T-helper 1 cell (primary cell): Measurements from ENCODE around the gene CCDC124.
"Not testable (repeated sequence)": the region's sequence is repeated elsewhere in the genome, so short reads cannot be mapped to it uniquely, and the experiment has no call there.

Source experiments
- DNase-seq, 5 donors: peaks; one replicate each; pipeline ENCODE4 v3.0.0-alpha.2; 2012 to 2020

CCDC124 gene

DNA sequence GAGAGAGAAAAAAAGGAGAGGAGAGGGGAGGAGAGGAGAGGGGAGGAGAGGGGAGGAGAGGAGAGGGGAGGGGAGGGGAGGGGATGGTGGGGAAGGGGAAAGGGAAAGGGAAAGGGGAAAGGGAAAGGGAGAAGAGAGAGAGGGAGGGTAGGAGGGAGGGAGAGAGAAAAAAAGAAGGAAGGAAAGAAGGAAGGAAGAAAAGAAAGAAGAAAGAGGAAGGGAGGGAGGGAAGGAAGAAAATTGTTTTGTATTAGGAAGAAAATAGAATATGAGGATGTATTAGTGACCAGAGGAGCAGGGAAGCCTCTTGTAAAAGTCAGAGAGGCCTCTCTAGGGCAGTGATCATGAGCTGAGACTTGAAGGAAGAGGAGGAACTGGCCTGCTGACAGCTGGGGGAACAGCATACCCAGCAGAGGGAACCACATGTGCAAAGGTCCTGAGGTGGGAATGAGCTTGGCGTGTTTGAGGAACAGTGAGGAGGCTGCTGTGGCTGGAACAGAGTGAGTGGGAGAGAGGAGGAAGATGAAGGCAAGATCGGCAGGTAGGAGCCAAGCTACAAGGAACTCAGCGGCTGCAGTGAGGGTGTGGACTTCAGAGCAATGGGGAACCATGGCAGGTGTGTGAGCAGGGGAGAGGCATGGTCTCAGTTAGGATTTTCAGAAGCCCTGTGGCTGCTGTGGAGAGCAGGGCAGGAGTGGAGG, 24.5 kb downstream of the CCDC124 start:
- DNase-seq = no peak

DNA sequence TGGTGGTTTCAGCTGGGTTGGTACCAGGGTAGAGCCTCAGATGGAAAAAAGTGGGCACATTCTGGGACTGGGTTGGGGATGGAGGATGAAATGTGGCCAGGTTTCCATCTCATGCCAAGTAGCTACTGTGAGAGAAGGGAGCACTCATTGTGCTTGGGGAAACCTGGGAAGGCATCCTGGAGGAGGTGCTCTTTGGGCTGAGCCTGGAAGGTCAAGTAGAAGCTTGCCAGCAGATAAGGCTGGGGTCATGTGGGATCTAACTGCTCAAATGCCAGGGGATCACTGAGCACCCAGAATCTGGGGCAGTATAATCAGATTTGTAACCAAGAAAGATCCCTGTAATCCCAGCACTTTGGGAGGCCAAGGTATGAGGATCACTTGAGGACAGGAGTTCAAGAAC, 25.1 kb downstream of the CCDC124 start:
- DNase-seq = no peak

DNA sequence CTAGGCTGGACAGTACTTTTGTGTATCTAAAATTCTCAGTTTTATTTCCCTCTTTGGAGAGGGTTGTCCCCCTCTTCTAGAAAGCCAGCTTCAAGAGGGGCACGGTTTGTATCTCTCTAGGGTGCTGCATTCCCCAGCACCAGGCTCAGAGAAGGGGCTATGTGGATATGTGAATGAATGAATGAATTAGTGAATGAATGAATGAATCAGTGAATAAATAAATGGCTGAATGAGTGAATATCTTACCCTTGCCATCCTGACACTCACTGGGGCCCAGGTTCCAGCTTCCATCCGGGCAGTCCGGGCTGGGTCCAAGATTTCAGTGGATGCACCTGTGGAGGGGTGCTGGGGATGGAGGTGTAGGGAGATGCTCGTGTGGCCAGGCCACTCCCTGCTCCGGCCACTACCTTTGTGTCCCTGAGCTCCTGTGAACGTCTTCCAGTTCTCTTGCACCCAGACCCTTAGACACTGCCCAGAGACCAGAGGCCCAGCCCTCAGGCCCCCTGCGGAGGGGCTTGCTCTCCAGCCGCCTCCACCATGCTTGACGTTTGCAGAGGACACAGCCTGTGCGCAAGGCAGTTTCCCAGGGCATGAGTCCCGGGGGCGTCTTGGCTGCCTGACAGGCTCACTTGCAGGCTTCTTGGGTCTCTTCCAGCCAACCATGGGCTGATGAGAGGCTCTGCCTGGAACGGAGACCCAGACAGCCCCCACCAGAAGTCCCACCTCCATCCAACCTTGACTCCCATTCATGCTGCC, 31.3 kb downstream of the CCDC124 start:
- DNase-seq = no peak

DNA sequence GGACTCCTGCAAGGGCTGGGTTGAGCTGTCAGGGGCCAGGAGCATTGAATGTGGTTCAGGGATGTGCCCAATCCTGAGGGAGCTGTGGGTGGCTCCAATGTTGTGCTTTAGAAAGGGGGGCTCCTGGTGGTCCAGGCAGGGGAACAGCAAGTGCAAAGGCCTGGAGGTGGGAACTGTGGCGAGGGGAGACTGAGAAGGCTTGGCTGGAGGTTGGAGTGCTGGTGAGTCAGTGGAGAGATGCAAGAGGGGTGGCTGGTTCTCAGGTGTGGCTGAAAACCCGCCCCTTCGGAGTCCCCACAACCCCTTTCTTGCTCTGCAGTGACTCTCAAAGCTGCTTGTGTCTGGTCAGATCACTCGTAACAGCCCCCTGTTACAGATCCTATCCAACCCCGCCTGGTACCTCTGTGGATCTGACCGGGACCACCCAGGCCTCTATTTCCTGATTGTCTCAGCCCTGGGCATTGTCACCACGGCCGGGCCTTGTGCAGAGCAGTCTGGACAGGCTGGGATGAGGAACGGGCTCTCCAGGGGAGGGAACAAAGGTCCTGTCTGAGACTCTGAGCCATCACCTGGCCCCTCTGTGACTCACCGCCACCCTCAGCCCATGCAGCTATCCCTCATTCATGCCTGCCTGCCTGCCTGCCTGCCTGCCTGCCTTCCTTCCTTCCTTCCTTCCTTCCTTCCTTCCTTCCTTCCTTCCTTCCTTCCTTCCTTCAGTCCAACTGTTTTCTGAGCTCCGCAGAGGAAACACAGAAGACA, 32.7 kb downstream of the CCDC124 start:
- DNase-seq = no peak

DNA sequence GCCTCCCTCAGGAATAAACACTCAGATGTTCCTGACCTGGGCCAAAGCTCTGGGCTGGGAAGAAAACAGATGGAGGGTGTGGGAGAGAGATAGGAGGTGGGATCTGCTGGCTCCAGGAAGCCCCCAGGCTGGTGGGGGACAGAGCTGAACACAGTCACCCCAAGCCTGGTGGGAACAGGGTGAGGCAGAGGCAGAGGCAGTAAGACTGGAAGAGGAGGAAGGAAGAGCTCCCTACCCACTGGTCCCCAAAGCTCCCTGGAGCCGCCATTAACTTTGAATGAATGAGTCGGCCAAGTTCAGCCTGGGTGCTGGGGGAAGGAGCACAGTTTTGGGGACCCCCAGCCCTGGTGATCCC, 33.3 kb downstream of the CCDC124 start:
- no peak for DNase-seq

DNA sequence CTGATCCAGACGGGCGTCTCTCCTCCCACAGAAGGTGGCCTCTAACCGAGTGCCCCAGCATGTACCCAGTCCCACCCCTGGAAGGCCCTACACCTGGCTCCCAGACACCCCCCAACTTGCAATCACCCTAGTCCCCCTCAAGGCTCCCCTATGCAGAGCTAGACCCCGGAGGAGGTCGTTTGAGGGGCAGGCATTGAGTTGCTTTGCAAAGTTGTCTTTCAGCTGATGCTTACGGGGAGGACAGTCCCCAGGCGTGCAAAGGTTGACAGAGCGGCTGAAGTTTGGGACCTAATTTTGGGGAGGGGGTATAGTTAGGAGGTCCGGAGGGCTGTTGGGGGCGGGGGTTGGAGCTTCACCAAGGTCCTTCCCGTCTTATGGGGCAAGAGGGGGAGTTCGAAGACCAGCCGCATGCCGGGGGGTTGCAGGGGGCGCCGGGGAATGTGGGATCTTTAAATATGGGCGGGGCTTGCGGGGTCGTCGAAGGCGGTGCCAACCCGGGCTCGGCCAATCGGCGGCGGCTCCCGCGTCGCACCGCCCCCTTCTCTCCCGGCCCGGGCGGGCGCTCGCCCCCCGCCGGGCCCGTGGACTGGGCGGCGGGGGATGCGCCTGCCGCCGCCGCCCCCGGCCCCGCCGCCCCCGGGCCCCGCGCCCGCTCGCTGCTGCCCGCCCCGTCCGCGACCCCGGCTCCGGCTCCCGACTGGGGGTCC, 33.9 kb downstream of the CCDC124 start, which contains the start of gene KCNN1:
KCNN1 (plus strand) TSS at position 558 of the 707 bp plus-strand sequence. CDS start 6,782 bp downstream, outside the sequence.
- DNase-seq = no peak

DNA sequence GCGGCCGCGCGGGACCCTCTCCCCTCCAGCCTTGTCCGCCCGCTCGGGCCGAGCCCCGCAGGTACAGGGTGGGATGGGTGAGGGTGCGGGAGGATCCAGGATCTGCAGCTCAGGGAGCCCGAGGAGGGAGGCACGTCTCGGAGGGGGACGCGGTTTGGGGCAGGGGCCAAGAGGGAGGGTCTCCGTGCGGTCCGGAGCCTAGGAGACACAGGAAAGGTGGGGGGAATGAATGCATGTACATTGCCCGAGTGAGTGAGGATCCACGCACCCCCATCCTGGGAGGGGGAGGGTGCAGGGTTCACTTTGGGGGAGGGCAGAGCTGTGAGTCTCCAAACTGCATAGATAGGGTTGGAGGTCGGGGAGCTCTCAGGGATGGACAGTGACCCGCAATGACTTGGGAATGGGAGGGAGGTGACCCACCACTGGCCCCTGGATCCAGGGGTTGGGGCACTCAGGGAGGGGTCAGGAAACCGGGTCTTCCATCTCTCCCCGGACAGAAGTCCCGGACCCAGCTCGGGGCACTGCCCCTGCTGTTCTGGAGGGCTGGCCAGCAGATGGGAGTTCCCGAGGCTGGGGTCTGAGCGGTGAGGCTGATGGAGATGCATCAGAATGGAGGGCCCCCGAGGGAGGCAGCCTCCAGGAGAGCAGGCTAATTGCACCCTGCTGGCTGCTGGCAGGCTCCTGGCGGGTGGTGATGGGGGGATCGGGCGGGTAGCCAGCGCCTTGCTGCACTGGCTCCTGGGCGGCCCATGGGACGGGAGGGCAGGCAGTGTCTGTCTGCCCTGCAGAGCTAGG, 34.6 kb downstream of the CCDC124 start:
- DNase-seq = no peak

DNA sequence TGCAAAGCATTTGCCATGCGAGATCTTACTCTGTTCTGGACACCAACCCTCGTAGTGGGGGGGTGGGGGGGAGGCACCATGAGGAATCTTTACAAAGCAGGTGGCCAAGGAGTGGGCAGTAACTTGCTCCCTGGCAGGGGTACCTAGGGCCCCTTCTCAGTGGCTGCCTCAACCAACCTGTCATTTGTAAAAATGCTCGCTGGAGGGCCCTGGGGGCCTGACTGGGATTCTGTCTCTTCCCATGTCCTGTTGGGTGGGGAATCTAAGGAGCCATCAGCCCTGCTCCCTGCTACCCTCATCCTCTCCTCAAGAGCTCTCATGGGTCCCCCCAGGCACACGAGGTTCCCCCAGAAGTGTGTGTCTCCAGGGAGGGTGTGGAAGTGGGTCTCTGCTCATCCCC, 35.5 kb downstream of the CCDC124 start:
- DNase-seq = no peak

DNA sequence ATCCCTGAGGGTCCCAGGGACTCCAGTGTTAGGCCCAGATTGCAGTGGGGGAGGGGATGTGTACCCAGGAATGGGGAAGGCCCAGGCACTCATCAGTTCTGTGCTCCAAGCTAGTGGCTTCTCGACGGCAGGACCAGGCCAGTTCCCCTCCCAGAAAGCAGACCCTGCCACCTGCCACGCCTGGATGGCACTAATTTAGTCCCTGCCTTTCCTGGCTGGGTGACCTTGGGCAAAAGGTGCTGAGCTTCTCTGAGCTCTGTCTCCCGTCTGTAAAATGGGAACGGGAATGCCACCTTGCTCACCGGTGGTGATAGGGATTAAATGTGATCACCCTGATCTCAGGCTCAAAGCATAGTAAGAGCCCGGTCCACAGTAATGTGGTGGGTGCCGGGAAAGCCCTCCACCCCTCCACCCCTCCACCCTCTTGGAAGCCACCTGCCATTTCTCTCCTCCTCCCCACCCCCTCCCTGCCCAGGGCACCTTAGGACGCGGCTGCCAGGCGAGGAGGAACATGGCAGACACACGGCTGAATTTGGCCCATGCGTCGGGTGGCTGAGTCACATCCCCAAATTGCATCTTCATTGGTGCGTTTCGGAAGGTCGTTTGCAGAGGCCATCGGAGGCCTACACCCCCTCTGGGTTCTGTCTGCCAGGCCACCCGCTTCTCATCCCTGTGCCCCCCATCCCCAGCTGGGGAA, 36.4 kb downstream of the CCDC124 start:
- no peak for DNase-seq

DNA sequence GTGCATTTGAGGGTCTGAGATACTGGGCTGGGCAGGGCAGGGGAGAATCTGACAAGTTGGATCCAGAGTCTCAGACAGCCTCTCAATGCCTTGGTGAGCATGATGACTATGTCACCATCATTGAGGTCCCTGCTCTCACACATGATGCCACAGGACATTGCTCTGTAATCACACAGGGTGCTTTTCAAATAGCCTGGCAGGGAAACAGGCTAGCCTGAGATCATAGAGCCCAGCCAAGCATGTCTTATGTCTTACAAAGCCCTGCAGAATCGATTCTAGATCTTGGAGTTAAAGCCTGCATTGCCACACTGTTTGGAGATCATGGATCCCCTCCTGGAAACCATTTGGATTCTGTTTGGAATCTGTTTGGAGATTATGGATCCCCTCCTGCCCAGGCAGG, 39.4 kb downstream of the CCDC124 start:
- no peak for DNase-seq

DNA sequence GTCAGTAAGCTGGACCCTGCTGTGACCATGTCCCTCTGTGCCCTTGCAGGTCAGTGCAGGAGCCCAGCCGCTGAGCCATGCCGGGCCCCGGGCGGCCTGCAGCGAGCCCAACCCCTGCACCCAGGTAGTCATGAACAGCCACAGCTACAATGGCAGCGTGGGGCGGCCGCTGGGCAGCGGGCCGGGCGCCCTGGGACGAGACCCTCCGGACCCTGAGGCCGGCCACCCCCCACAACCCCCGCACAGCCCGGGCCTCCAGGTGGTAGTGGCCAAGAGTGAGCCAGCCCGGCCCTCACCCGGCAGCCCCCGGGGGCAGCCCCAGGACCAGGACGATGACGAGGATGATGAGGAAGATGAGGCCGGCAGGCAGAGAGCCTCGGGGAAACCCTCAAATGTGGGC, 40.9 kb downstream of the CCDC124 start:
- DNase-seq = no peak

DNA sequence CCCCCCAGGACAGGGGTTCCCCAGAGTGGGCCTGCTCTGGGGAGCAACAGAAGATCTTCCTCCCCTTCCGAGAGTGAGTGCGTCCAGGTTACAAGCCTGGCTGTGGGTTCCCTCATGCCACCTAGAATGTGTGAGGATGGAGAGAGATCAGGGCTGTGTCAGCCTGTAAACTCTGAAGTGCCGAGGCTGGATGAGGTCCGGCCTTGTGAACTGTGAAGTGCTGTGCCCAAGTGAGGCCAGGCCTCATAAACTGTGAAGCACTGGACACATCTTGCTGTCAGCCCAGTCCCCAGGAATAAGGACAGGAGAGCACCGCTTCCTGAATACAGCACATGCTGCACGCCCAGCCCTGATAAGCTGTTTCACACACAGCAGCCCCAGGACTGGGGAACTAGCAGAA, 41.7 kb downstream of the CCDC124 start:
- no peak for DNase-seq

DNA sequence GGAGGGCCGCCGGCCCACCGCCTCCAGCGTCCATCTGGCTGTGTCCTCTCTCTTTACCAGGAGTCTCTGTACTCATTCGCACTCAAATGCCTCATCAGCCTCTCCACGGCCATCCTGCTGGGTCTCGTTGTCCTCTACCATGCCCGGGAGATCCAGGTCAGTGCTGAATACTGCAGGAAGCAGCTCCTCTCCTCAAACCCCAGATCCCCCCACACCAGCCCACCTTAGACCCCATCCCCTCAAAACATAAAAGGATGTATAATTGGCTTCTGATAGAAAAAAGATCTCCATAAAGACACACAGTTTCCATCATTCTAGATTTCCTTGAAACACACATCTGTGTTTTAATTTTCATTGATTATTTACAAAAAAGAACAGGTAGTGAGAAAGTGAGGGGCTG, 42.2 kb downstream of the CCDC124 start:
- no peak for DNase-seq

DNA sequence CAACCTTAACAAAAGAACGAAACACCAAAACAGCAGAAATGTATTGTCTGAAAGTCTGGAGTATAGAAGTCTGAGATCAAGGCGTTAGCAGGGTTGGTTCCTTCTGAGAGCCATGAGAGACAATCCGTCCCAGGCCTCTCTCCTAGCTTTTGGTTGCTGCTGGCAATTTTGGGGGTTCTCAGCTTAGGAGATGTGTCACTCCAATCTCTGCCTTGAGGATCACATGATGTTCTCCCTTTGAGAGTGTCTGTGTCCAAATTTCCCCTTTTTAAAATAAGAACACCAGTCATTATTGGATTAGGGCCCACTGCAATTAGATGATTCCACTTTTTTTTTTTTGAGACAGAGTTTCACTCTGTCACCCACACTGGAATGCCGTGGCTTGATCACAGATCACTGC, 44.2 kb downstream of the CCDC124 start:
- DNase-seq = no peak

DNA sequence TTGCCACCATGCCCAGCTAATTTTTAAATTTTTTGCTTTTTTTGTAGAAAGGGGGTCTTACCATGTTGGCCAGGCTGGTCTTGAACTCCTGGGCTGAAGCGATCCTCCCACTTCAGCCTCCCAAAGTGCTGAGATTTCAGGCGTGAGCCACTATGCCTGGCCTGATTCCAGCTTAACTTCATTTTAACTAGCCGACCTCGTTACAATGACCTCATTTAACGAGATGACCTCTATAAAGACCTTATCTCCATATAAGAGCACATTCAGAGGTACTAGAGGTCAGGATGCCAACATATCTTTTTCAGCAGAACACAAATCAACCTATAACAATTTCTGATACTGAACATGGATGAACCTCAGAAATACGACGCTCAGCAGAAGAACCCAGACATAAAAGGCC, 44.7 kb downstream of the CCDC124 start:
- no peak for DNase-seq

DNA sequence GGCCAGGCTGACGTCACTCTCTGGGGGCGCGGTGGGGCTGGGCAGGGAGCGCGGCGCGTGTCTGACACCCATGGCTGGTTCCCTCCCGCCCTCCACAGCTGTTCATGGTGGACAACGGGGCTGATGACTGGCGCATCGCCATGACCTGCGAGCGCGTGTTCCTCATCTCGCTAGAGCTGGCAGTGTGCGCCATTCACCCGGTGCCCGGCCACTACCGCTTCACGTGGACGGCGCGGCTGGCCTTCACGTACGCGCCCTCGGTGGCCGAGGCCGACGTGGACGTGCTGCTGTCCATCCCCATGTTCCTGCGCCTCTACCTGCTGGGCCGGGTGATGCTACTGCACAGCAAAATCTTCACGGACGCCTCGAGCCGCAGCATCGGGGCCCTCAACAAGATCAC, 48.8 kb downstream of the CCDC124 start:
- no peak for DNase-seq

DNA sequence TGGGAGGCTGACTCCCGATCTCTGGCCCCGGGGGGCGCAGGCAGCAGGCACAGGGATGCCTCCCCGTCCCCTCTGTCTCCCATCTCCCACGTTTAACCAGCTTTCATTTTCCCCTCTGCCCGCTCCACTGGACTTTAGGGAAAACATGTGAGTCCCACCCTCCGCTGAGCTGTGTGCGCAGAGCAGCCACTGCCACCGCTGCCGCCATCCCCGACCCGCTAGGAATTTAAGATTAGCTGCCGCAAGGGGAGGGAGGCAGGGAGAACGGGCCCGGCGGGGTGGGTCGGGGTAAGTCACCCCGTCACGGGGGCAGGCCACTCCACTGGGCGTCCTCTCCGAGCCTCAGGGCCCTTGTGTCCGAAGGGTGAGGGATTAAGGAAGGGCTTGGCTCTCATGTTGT, 49.6 kb downstream of the CCDC124 start:
- no peak for DNase-seq

DNA sequence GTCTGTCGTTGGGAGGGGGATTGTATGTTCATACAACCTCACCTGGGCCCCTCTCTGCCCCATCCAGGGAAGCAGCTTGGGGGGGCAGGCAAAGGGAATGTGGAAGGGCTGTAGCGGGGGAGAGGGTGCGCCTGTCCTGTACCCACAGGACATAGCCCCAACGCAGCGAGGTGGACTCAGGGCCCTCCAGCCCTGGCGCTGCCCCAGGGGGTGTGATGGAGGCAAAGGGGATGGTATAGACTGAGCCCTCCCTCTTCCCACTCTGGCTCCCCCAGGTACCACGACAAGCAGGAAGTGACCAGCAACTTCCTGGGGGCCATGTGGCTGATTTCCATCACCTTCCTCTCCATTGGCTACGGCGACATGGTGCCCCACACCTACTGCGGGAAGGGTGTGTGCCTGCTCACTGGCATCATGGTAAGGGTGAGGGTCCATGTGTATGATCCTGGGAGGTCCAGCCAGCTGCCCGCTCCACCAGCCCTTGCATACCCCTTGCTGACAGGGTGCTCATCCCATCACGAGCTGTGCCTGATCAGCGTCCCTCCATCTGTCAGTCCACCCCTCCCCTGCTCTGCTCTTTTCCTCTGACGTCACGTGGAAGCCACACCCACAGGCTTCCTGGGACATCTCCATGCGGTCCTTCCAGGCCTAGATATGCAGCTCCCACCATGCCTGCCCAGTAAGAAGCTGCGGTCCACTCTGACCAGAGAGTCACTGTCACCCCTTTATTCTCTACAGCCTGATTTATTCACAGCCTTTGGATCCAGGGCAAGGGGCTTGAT, 52.4 kb downstream of the CCDC124 start:
- no peak for DNase-seq

DNA sequence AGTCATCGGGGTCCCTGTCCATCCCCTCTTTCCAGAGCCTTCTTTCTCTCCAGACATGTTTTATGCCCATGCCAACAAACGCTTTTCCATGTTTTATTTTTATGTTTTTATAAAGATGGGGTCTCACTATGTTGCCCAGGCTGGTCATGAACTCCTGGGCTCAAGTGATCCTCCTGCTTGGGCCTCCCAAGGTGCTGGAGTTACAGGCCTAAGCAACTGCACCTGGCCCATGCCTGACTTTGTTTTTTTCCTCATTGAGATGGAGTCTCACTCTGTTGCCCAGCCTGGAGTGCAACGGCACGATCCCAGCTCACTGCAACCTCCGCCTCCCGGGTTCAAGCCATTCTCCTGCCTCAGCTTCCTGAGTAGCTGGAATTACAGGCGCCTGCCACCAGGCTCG, 53.8 kb downstream of the CCDC124 start:
- DNase-seq = not testable (repeated sequence)

DNA sequence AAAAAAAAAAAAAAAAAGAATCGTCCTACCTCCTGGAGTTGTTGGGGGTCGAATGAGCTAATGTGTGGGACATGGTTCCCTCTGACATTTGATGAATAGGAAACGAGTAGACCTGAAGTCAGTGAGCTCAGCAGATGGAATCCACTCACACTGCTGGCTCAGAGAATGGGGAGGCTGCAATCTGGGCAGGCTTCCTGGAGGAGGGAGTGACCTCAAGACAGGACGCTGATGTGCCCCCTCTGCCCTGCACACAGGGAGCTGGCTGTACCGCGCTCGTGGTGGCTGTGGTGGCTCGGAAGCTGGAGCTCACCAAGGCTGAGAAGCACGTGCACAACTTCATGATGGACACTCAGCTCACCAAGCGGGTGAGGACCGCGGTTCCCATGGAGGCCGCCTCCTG, 55.3 kb downstream of the CCDC124 start:
- DNase-seq = no peak
